ENCODE data around the gene CYB5R2.

The CYB5R2 gene

GRCh38 chr11:7622721-7623120, 50.6 kb downstream of the CYB5R2 start:
- no peaks in the 10 kb centered on the region for H3K36me3 ChIP-seq (ENCODE audit: insufficient read depth, low read length)
- no peak for TF ChIP-seq EZH2 (IDR thresholded peaks at IDR 0.05)
- no peak for TF ChIP-seq FOXP2 (optimal IDR thresholded peaks at IDR 0.05; ENCODE audit: control extremely low read depth, extremely low read length, insufficient read depth)
- no peak for TF ChIP-seq POLR2AphosphoS5 (IDR thresholded peaks at IDR 0.05; ENCODE audit: borderline replicate concordance, low read depth, low read length)
- DNase-seq (ENCODE audit: low read depth, low spot score): no peak
- no peaks in the 10 kb centered on the region for H3K9me3 ChIP-seq (ENCODE audit: low read depth, low read length)
- no peak overlapping the region for H3K9ac ChIP-seq (ENCODE audit: insufficient read length)
- no peak overlapping the region for H3K4me3 ChIP-seq
- H3K27ac ChIP-seq: no peak overlapping the region

- Histone ChIP-seq H3K36me3 (ENCODE audit: insufficient read depth, low read length) (no peaks in the 10 kb centered on the region), H3K9ac (ENCODE audit: insufficient read length) (no peak overlapping the region), H3K9me3 (ENCODE audit: low read depth, low read length) (no peaks in the 10 kb centered on the region), H3K4me3 (no peak overlapping the region), H3K27ac (no peak overlapping the region)
- TF ChIP-seq FOXP2 (optimal IDR thresholded peaks at IDR 0.05; ENCODE audit: control extremely low read depth, extremely low read length, insufficient read depth) (no peak), POLR2AphosphoS5 (IDR thresholded peaks at IDR 0.05; ENCODE audit: borderline replicate concordance, low read depth, low read length) (no peak), EZH2 (IDR thresholded peaks at IDR 0.05) (no peak)
- no peak for DNase-seq (ENCODE audit: low read depth, low spot score)
Measured at GRCh38 chr11:7621554-7621953, 51.7 kb downstream of the CYB5R2 start.

- no peak for DNase-seq (ENCODE audit: low read depth, low spot score)
- Histone ChIP-seq H3K4me3 (no peak overlapping the region), H3K9ac (ENCODE audit: insufficient read length) (no peak overlapping the region), H3K36me3 (ENCODE audit: insufficient read depth, low read length) (no peaks in the 10 kb centered on the region), H3K9me3 (ENCODE audit: low read depth, low read length) (no peaks in the 10 kb centered on the region), H3K27ac (no peak overlapping the region)
- TF ChIP-seq EZH2 (IDR thresholded peaks at IDR 0.05): no peak
- no peak for TF ChIP-seq POLR2AphosphoS5 (IDR thresholded peaks at IDR 0.05; ENCODE audit: borderline replicate concordance, low read depth, low read length)
- no peak for TF ChIP-seq FOXP2 (optimal IDR thresholded peaks at IDR 0.05; ENCODE audit: control extremely low read depth, extremely low read length, insufficient read depth)
Measured at GRCh38 chr11:7621090-7621489, 52.2 kb downstream of the CYB5R2 start.

- no peak overlapping the region for H3K27ac ChIP-seq
- H3K4me3 ChIP-seq: no peak overlapping the region
- TF ChIP-seq FOXP2 (optimal IDR thresholded peaks at IDR 0.05; ENCODE audit: control extremely low read depth, extremely low read length, insufficient read depth) (no peak), POLR2AphosphoS5 (IDR thresholded peaks at IDR 0.05; ENCODE audit: borderline replicate concordance, low read depth, low read length) (no peak), EZH2 (IDR thresholded peaks at IDR 0.05) (no peak)
- H3K36me3 ChIP-seq (ENCODE audit: insufficient read depth, low read length): no peaks in the 10 kb centered on the region
- no peak for DNase-seq (ENCODE audit: low read depth, low spot score)
- H3K9me3 ChIP-seq (ENCODE audit: low read depth, low read length): no peaks in the 10 kb centered on the region
- H3K9ac ChIP-seq (ENCODE audit: insufficient read length): no peak overlapping the region
Measured at GRCh38 chr11:7619322-7619721, 54.0 kb downstream of the CYB5R2 start.

- H3K27ac ChIP-seq: no peak overlapping the region
- no peak for TF ChIP-seq FOXP2 (optimal IDR thresholded peaks at IDR 0.05; ENCODE audit: control extremely low read depth, extremely low read length, insufficient read depth)
- TF ChIP-seq EZH2 (IDR thresholded peaks at IDR 0.05): no peak
- no peak for TF ChIP-seq POLR2AphosphoS5 (IDR thresholded peaks at IDR 0.05; ENCODE audit: borderline replicate concordance, low read depth, low read length)
- no peak overlapping the region for H3K9ac ChIP-seq (ENCODE audit: insufficient read length)
Measured at GRCh38 chr11:7617032-7617431, 56.3 kb downstream of the CYB5R2 start.

More at GRCh38 chr11:7617032-7617431, 56.3 kb downstream of the CYB5R2 start:
- Histone ChIP-seq H3K9me3 (ENCODE audit: low read depth, low read length) (no peaks in the 10 kb centered on the region), H3K4me3 (no peak overlapping the region), H3K36me3 (ENCODE audit: insufficient read depth, low read length) (no peaks in the 10 kb centered on the region)
- DNase-seq (ENCODE audit: low read depth, low spot score): no peak
